Measurements from ENCODE around the gene SLC41A3.
"Not testable (repeated sequence)": the region's sequence is repeated elsewhere in the genome, so short reads cannot be mapped to it uniquely, and the experiment has no call there.

SLC41A3 gene

DNA sequence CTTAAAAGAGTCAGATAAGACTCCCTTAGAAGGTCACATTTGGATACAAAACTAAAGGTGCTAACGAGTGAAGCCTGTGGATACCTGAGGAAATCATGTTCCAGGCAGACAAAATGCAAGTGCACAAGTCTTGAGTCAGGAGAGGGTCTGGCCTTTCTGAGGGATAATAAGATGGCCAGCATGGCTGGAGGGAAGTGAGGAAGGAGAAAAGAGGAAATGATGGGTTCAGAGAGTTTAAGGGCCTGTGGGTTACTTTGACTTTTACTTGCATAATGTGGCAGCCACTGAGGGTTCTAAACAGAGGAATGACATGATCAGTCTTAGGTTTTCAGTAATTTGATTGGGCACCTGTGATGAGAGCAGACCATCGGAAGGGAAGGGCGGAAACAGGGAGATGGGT, 118.4 kb downstream of the SLC41A3 start:
- ATAC-seq (replicated peaks; ENCODE audit: extremely low read depth, poor library complexity, severe bottlenecking): no peak
- peaks cover 2% of the 10 kb centered on the region for H3K27me3 Mint-ChIP-seq
- no peak overlapping the region for H3K27ac Mint-ChIP-seq (ENCODE audit: low read depth)
- no peak overlapping the region for H3K4me3 Mint-ChIP-seq
- H3K36me3 Mint-ChIP-seq (ENCODE audit: insufficient read depth): no peaks in the 10 kb centered on the region
- no peaks in the 10 kb centered on the region for H3K4me1 Mint-ChIP-seq
- H3K9me3 Mint-ChIP-seq: no peaks in the 10 kb centered on the region
- no peak for DNase-seq (ENCODE audit: low spot score in 2 of 2)

DNA sequence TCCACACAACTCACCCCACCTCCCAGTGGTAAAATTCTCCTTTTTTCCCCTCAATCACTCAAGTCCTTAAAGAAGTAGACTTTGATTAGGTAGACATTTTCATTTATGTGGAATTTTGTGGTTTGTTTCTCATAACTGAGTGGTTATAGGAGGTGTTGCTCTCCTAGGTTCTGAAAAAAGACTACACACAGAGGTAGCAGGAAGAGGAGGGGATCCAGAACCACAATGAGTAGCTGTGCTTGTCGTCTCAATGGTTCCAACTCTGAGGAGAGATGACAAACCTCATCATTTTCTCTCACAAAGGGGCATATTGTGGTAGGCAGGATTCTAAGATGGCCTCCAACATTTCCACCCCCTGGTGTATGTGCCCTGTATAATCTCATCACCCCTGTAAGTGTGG, 120.1 kb downstream of the SLC41A3 start:
- peaks cover 12% of the 10 kb centered on the region for H3K27me3 Mint-ChIP-seq
- ATAC-seq (replicated peaks; ENCODE audit: extremely low read depth, poor library complexity, severe bottlenecking); H3K4me3 Mint-ChIP-seq; H3K36me3 Mint-ChIP-seq (ENCODE audit: insufficient read depth); H3K4me1 Mint-ChIP-seq; H3K9me3 Mint-ChIP-seq; DNase-seq (ENCODE audit: low spot score in 2 of 2); H3K27ac Mint-ChIP-seq (ENCODE audit: low read depth): not testable (repeated sequence)

- Mint-ChIP-seq H3K27me3 (peaks cover 26% of the 10 kb centered on the region), H3K9me3 (no peaks in the 10 kb centered on the region), H3K4me3 (no peak overlapping the region), H3K4me1 (no peaks in the 10 kb centered on the region), H3K36me3 (ENCODE audit: insufficient read depth) (no peaks in the 10 kb centered on the region), H3K27ac (ENCODE audit: low read depth) (no peak overlapping the region)
- DNase-seq (ENCODE audit: low spot score in 2 of 2): no peak
- ATAC-seq (replicated peaks; ENCODE audit: extremely low read depth, poor library complexity, severe bottlenecking): no peak
Measured at GRCh38 chr3:125961289-125961589, 122.7 kb downstream of the SLC41A3 start.

- no peak overlapping the region for H3K4me3 Mint-ChIP-seq
- DNase-seq (ENCODE audit: low spot score in 2 of 2) (no peak), ATAC-seq (replicated peaks; ENCODE audit: extremely low read depth, poor library complexity, severe bottlenecking) (no peak)
- no peaks in the 10 kb centered on the region for H3K9me3 Mint-ChIP-seq
- H3K36me3 Mint-ChIP-seq (ENCODE audit: insufficient read depth): no peaks in the 10 kb centered on the region
- no peaks in the 10 kb centered on the region for H3K4me1 Mint-ChIP-seq
- peaks cover 26% of the 10 kb centered on the region for H3K27me3 Mint-ChIP-seq
- H3K27ac Mint-ChIP-seq (ENCODE audit: low read depth): no peak overlapping the region
Measured at GRCh38 chr3:125960456-125961288, 123.3 kb downstream of the SLC41A3 start.

DNA sequence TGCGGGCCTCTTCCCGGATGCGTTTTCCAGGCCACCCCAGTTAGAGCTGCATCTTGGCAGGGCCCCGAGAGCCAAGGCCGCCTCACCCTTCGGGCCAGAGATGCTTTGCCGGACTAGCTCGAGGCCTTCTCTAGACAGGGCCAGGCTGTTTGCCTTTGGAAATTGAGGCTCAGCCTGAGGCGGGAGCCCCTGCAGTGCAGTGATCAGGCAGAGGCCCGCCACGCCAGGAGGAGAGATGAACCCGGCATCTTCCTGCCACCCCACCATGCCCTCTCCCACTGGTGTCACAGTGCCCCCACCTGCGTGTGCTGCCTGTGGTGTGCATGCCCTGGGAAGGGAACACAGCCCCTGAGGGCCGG, 123.9 kb downstream of the SLC41A3 start:
- H3K4me3 Mint-ChIP-seq: no peak overlapping the region
- H3K27ac Mint-ChIP-seq (ENCODE audit: low read depth): no peak overlapping the region
- peaks cover 26% of the 10 kb centered on the region for H3K27me3 Mint-ChIP-seq
- H3K9me3 Mint-ChIP-seq: no peaks in the 10 kb centered on the region
- no peaks in the 10 kb centered on the region for H3K36me3 Mint-ChIP-seq (ENCODE audit: insufficient read depth)
- DNase-seq (ENCODE audit: low spot score in 2 of 2) (no peak), ATAC-seq (replicated peaks; ENCODE audit: extremely low read depth, poor library complexity, severe bottlenecking) (no peak)
- H3K4me1 Mint-ChIP-seq: no peaks in the 10 kb centered on the region

DNA sequence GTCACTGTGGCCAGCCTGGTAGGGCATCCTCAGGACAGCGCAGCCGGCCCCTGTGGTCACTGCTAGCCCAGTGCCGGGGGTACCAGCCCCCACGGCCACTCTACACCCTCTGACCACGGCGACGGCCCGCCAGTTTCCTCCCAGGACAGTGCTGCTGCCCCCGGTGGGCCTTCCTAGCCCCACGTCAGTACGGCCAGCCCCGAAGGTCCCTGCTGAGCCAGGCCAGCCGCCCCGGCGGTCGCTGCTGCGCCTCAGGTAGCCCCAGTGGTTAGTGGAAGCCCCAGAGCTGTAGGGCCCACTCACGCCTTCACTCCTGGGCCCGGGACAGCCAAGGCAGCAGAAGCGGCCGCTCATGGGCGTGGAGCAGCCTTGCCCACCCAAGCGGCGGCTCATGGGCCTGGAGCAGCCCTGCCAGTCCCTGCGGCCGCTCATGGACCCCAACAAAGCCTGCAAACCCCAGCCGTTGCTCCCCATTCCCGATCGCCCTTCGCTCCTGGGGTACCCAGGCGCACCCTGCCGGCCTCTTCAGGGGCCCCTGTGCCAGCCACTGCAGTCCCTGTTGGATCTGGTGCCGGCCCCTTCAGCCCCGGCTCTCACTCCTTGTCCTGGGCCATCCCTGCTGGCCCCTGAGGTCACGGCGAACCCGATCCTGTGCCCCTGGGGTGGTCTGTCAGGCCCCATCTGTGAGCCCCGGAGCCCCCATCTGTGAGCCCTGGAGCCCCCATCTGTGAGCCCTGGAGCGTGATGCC, 124.4 kb downstream of the SLC41A3 start:
- DNase-seq (ENCODE audit: low spot score in 2 of 2): no peak
- Mint-ChIP-seq H3K4me3 (no peak overlapping the region), H3K4me1 (no peaks in the 10 kb centered on the region), H3K27me3 (peaks cover 26% of the 10 kb centered on the region), H3K36me3 (ENCODE audit: insufficient read depth) (no peaks in the 10 kb centered on the region), H3K9me3 (no peaks in the 10 kb centered on the region), H3K27ac (ENCODE audit: low read depth) (no peak overlapping the region)
- no peak for ATAC-seq (replicated peaks; ENCODE audit: extremely low read depth, poor library complexity, severe bottlenecking)

- H3K4me1 Mint-ChIP-seq: no peaks in the 10 kb centered on the region
- no peak overlapping the region for H3K27ac Mint-ChIP-seq (ENCODE audit: low read depth)
- ATAC-seq (replicated peaks; ENCODE audit: extremely low read depth, poor library complexity, severe bottlenecking) (no peak), DNase-seq (ENCODE audit: low spot score in 2 of 2) (no peak)
- no peaks in the 10 kb centered on the region for H3K36me3 Mint-ChIP-seq (ENCODE audit: insufficient read depth)
- H3K4me3 Mint-ChIP-seq: no peak overlapping the region
- H3K27me3 Mint-ChIP-seq: peaks cover 29% of the 10 kb centered on the region
- no peaks in the 10 kb centered on the region for H3K9me3 Mint-ChIP-seq
Measured at GRCh38 chr3:125958511-125959316, 125.2 kb downstream of the SLC41A3 start.

DNA sequence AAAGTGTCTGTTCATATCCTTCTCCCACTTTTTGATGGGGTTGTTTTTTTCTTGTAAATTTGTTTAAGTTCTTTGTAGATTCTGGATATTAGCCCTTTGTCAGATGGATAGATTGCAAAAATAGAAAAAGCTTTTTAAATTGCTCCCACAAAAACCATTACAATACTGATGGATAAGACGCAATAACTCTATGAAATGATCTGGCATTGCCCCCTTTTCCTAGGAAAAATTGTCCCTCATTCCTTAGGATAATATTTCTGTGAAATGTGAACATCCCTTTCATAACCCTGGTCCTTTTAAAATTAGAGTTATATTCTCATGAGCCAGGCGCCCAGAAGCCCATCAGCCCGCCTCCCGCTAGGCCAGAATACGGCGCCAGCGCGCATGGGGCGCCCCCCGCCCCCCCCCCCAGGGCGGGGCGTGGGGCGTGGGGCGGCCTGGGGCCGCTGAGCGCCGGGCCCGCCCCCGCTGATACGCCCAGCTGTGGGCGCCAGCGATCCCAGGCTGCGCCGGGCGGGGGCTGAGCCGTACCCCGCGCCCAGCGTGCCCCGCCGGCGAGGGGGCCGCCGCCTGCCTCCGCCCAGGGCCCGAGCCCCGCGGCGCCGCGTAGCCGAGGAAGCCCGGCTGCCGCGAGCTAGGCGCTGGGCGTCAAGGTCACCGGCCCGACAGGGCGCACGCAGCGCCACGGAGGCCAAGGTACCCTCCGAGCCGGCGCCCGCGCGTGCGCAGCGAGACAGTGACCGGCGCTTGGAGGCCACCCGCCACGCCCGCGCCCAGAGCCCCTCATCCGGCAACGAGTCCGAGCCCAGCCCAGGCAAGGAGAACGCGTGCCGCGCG, 126.0 kb downstream of the SLC41A3 start:
- no peaks in the 10 kb centered on the region for H3K36me3 Mint-ChIP-seq (ENCODE audit: insufficient read depth)
- DNase-seq (ENCODE audit: low spot score in 2 of 2) (no peak), ATAC-seq (replicated peaks; ENCODE audit: extremely low read depth, poor library complexity, severe bottlenecking) (no peak)
- peaks cover 35% of the 10 kb centered on the region for H3K27me3 Mint-ChIP-seq
- H3K27ac Mint-ChIP-seq (ENCODE audit: low read depth): no peak overlapping the region
- no peaks in the 10 kb centered on the region for H3K9me3 Mint-ChIP-seq
- H3K4me3 Mint-ChIP-seq: no peak overlapping the region
- no peaks in the 10 kb centered on the region for H3K4me1 Mint-ChIP-seq

GRCh38 chr3:125957020-125957419, 126.9 kb downstream of the SLC41A3 start:
- H3K4me3 Mint-ChIP-seq; H3K36me3 Mint-ChIP-seq (ENCODE audit: insufficient read depth); H3K27ac Mint-ChIP-seq (ENCODE audit: low read depth); DNase-seq (ENCODE audit: low spot score in 2 of 2); H3K4me1 Mint-ChIP-seq; H3K9me3 Mint-ChIP-seq; ATAC-seq (replicated peaks; ENCODE audit: extremely low read depth, poor library complexity, severe bottlenecking): not testable (repeated sequence)
- peaks cover 39% of the 10 kb centered on the region for H3K27me3 Mint-ChIP-seq
